ENCODE results near the gene ASCC2. TPM values are rescaled to one million over a fixed set of nuclear protein-coding genes. Genes with fewer than 3 reads are reported as not detected.

Gene ASCC2
- total RNA-seq, 2 donors from 2014 or later, result 52.8 to 77.0 TPM

DNA sequence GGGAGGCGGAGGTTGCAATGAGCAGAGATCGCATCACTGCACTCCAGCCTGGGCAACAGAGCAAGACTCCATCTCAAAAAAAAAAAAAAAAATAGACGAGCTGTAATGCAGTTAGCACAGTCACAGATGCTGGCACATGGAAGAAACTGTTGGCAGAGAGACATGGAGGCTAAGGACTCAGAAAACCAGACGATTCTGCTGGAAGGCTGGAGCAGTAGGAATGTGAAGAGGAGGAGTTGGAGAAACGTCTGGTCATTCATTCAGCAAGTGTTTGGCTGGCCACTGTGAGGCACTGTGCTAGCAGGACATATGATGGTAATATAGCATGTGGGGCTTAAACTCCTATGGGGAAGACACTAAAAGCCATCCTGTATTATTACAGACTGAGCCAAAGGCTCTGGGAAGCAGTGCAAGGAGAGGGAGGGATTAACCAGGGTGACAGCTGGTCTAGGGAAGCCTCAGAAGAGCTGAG is 65.9 kb downstream of the ASCC2 start:
- intact Hi-C loops (cut with DNase I), result no loop called here
- H3K36me3 ChIP-seq, result peaks cover 7% of the 10 kb centered on the region
- no peak overlapping the region for H3K27ac ChIP-seq
- TF ChIP-seq CTCF (IDR thresholded peaks at IDR 0.05), result no peak
- peaks cover 8% of the 10 kb centered on the region for H3K4me1 ChIP-seq
- H3K9ac ChIP-seq (ENCODE audit: low read depth in 2 of 2, low read length in 2 of 2), result no peak overlapping the region
- no peaks in the 10 kb centered on the region for H3K9me3 ChIP-seq
- no peaks in the 10 kb centered on the region for H3K27me3 ChIP-seq
- peak; percentile 30 for DNase-seq
- H3K4me3 ChIP-seq, result no peak overlapping the region

- Histone ChIP-seq H3K36me3 (peaks cover 7% of the 10 kb centered on the region), H3K27me3 (no peaks in the 10 kb centered on the region), H3K4me1 (peaks cover 8% of the 10 kb centered on the region), H3K4me3 (no peak overlapping the region), H3K27ac (no peak overlapping the region), H3K9ac (ENCODE audit: low read depth in 2 of 2, low read length in 2 of 2) (no peak overlapping the region), H3K9me3 (no peaks in the 10 kb centered on the region)
- DNase-seq, result no peak
- intact Hi-C loops (cut with DNase I), result loop anchor here (5.0 kb wide), 1 partner anchor 237 kb away; no protein-coding TSS in a partner anchor
- no peak for TF ChIP-seq CTCF (IDR thresholded peaks at IDR 0.05)
Observed at GRCh38 chr22:29769723-29770321, 68.3 kb downstream of the ASCC2 start.

DNA sequence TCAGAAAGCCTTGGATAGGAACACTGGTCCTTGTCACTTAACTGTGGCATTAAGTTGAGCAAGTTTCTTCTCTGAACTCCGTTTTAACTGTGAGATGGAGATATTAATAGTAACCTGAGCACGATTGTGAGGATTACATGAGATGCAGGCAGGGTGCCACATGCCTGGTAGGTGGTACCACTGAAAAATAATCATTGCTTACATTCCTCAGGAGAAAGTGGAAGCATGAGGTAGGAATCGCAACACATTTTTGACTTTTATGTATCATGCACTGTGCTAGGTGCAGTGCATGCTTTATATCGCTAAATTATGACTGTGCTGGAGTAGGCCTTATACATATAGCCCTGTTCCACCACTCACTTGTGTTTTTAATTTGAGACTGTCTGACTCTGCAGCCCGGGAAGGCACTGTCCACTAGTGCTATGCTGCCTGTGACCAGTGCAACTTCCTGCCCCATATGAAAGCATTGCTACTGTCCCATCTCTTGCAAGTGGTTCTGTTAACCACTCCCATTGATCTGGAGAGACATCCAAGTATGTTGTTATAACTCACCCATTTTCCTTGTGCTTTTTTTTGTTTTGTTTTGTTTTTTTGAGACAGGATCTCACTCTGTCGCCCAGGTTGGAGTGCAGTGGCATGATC is 69.9 kb downstream of the ASCC2 start:
- Histone ChIP-seq H3K36me3 (peaks cover 7% of the 10 kb centered on the region), H3K27ac (no peak overlapping the region), H3K27me3 (no peaks in the 10 kb centered on the region), H3K4me1 (peaks cover 8% of the 10 kb centered on the region), H3K4me3 (peak overlapping the region; percentile 84), H3K9me3 (no peaks in the 10 kb centered on the region), H3K9ac (ENCODE audit: low read depth in 2 of 2, low read length in 2 of 2) (peak overlapping the region; percentile 94 to 99)
- TF ChIP-seq CTCF (IDR thresholded peaks at IDR 0.05), result no peak
- intact Hi-C loops (cut with DNase I), result loop anchor here (5.0 kb wide), 1 partner anchor 239 kb away; no protein-coding TSS in a partner anchor
- no peak for DNase-seq

GRCh38 chr22:29767171-29768051 is 70.7 kb downstream of the ASCC2 start, which contains the start of gene UQCR10:
UQCR10 (plus strand) TSS chr22:29767369; CDS start chr22:29767399, 30 bp downstream.
- Histone ChIP-seq H3K9me3 (no peaks in the 10 kb centered on the region), H3K4me3 (peak within 1 kb of the TSS; percentile 84), H3K4me1 (peaks cover 8% of the 10 kb centered on the region), H3K27me3 (no peaks in the 10 kb centered on the region), H3K36me3 (peaks cover 7% of the 10 kb centered on the region), H3K9ac (ENCODE audit: low read depth in 2 of 2, low read length in 2 of 2) (peak within 1 kb of the TSS; percentile 94 to 99), H3K27ac (peak within 1 kb of the TSS; percentile 80)
- intact Hi-C loops (cut with DNase I), result loop anchor here (5.0 kb wide), 1 partner anchor 240 kb away; no protein-coding TSS in a partner anchor
- DNase-seq, result peak; percentile 93
- TF ChIP-seq CTCF (IDR thresholded peaks at IDR 0.05), result no peak

DNA sequence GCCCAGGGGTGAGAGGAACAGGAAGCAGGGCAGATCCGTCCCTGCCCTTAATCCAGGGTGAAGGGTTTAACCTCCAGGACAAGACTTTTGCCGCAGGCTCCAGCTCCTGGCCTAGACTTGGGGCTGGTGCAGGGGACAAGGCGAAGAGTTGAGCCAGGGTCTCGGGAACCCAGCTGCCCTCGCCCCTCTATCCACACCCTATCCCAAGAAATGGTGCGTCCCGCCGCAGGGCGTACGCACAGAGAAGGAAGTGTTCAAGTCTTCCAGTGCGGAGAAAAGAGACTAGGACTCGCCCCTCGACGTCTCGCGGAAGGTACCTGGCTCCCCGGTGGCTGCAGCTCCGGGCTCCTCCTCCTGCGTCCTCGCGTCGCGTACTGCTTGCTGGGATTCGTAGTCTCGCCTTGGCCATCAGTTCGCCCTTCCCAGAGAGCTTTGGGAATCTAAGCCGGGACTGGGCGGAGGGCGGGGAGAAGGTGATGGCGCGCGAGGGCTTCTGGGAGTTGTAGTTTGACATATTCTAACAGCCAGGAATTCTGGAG is 71.4 kb downstream of the ASCC2 start, which contains the start of gene ZMAT5:
Gene ZMAT5, minus strand, starts transcription at position 376 of the 539 bp plus-strand sequence. CDS start 18,463 bp downstream, outside the sequence.
- Histone ChIP-seq H3K27ac (peak within 1 kb of the TSS; percentile 80), H3K27me3 (no peaks in the 10 kb centered on the region), H3K4me3 (peak within 1 kb of the TSS; percentile 84), H3K36me3 (peaks cover 7% of the 10 kb centered on the region), H3K9me3 (no peaks in the 10 kb centered on the region), H3K9ac (ENCODE audit: low read depth in 2 of 2, low read length in 2 of 2) (peak within 1 kb of the TSS; percentile 94 to 99), H3K4me1 (peaks cover 8% of the 10 kb centered on the region)
- DNase-seq, result peak; percentile 97
- intact Hi-C loops (cut with DNase I), result loop anchor here (5.0 kb wide), 1 partner anchor 241 kb away; no protein-coding TSS in a partner anchor
- TF ChIP-seq CTCF (IDR thresholded peaks at IDR 0.05), result no peak
